Measurements from ENCODE around the gene NBPF15. TPM values are rescaled to one million over a fixed set of nuclear protein-coding genes. Genes with fewer than 3 reads are reported as not detected.
"Not testable (repeated sequence)": the region's sequence is repeated elsewhere in the genome, so short reads cannot be mapped to it uniquely, and the experiment has no call there.

Gene NBPF15, protein sequence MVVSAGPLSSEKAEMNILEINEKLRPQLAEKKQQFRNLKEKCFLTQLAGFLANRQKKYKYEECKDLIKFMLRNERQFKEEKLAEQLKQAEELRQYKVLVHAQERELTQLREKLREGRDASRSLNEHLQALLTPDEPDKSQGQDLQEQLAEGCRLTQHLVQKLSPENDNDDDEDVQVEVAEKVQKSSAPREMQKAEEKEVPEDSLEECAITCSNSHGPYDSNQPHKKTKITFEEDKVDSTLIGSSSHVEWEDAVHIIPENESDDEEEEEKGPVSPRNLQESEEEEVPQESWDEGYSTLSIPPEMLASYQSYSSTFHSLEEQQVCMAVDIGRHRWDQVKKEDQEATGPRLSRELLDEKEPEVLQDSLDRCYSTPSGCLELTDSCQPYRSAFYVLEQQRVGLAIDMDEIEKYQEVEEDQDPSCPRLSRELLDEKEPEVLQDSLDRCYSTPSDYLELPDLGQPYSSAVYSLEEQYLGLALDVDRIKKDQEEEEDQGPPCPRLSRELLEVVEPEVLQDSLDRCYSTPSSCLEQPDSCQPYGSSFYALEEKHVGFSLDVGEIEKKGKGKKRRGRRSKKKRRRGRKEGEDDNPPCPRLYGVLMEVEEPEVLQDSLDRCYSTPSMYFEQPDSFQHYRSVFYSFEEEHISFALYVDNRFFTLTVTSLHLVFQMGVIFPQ
- total RNA-seq (10 to 100 TPM; 23.2 to 24.5 TPM), polyA plus RNA-seq (20.3 TPM)

DNA sequence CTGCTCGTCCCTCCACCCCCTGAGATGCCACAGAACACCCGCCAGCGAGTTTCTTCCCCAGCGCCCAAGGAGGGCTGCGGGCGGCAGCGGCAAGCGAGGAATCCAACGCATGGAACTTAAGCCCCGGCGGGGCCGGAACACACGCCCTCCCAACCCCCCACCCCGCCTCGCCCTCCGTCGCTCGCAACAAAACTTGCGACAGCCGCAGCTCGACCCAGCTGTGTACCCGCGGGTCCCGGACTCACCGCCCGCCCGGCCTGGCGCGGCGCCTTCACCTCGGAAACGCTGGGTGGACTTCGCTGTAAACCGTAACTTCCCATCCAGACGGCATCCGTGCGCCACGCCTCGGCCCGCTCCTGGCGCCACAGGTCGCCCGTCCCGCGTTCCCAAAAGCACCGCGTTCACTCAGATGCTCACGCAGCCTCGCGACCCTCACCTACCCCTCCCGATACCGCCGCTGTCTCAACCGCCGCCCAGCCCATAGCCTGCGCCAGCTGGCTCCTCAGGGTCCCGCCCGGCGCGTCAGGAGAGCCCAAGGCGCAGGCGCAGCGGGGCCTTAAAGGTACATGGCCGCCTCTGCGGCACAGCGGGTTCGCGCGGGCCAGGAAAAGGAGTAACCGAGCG lies at the start of gene NBPF15:
Gene NBPF15 (minus strand): TSS at position 534 of the 624 bp plus-strand sequence. CDS start 21,666 bp downstream, outside the sequence.
- H3K27ac ChIP-seq (ENCODE audit: low read depth, low read length); CTCF ChIA-PET; POLR2A ChIA-PET; H3K27me3 Mint-ChIP-seq; H3K36me3 ChIP-seq (ENCODE audit: insufficient read depth, low read length); H3K9me3 Mint-ChIP-seq; H3K4me1 Mint-ChIP-seq; H3K36me3 Mint-ChIP-seq; H3K9me3 ChIP-seq (ENCODE audit: low read length); H3K4me1 ChIP-seq (ENCODE audit: insufficient read depth, low read length); H3K27me3 ChIP-seq (ENCODE audit: insufficient read depth, low read length, poor library complexity, severe bottlenecking): not testable (repeated sequence)
- DNase-seq = peak; percentile 53 to 81 (median 67)
- Mint-ChIP-seq H3K27ac (peak within 1 kb of the TSS; percentile 43 to 94 (median 91)), H3K4me3 (peak within 1 kb of the TSS; percentile 95 to 99 (median 97))
- H3K4me3 ChIP-seq (ENCODE audit: low read length) = peak within 1 kb of the TSS; percentile 28

DNA sequence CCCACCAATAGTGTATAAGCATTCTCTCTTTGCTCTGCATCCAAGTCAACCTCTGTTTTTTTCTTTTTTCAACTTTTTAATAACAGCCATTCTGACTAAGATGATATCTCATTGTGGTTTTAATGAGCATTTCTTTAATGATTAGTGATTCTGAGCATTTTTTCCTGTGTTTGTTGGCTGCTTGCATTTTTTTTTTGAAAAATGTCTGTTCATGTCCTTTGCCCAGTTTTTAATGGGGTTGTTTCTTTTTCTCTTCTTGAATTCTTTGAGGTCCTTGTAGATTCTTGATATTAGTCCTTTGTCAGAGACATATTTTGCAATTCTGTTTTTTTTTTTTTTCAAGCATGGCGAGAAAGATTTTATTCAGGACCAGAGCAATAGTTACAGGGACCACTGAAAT lies 35.0 kb upstream of the NBPF15 start:
- H3K4me3 Mint-ChIP-seq; H3K27me3 ChIP-seq (ENCODE audit: insufficient read depth, low read length, poor library complexity, severe bottlenecking); H3K36me3 ChIP-seq (ENCODE audit: insufficient read depth, low read length); CTCF ChIA-PET; H3K4me1 ChIP-seq (ENCODE audit: insufficient read depth, low read length); POLR2A ChIA-PET; H3K27ac Mint-ChIP-seq; H3K9me3 Mint-ChIP-seq; H3K9me3 ChIP-seq (ENCODE audit: low read length); H3K4me1 Mint-ChIP-seq; H3K4me3 ChIP-seq (ENCODE audit: low read length); H3K36me3 Mint-ChIP-seq; DNase-seq; H3K27me3 Mint-ChIP-seq; H3K27ac ChIP-seq (ENCODE audit: low read depth, low read length): not testable (repeated sequence)

DNA sequence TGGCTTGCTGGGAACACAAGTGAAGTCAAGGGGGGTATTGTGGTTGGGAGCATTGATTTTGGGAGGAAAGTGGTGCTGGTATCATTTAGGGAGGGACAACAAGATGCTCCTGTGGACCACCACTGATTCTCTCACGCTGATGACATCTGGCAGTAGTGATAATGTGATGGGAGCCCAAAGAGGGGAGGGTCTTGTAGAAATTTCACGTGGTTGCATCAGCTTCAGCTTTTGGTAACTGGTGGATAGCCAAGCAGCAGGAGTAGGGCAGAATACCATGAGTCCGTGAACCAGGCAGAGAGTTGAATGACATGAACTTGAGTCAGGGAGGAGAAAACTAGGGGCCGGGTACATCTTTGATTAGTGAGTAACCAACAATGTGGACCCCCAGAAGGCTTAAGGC lies 32.7 kb upstream of the NBPF15 start:
- not testable (repeated sequence) for H3K9me3 ChIP-seq (ENCODE audit: low read length); H3K36me3 Mint-ChIP-seq

DNA sequence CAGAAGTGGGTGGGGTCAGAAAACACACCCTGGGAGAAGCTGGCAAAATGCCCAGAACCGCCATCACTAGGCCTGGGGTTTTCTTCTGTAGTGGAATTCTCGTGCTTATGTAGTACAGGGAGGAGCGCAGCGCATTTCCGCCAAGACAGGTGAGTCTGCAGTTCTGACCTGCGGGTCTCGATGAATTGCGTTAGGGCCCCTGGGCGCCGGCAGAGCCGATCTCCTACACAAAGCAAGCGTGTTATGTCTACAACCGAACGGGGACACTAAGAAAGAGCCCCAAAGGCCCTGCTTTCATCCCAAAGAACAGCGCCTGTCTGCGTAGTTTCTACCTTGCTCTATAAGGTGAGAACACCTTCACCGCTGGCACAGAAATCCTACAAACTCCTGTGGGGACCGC lies 28.9 kb upstream of the NBPF15 start:
- H3K27ac Mint-ChIP-seq; H3K27me3 Mint-ChIP-seq; H3K9me3 ChIP-seq (ENCODE audit: low read length); POLR2A ChIA-PET; CTCF ChIA-PET; H3K36me3 Mint-ChIP-seq; H3K27me3 ChIP-seq (ENCODE audit: insufficient read depth, low read length, poor library complexity, severe bottlenecking); H3K4me1 Mint-ChIP-seq; H3K4me3 ChIP-seq (ENCODE audit: low read length); H3K9me3 Mint-ChIP-seq; H3K4me1 ChIP-seq (ENCODE audit: insufficient read depth, low read length); H3K27ac ChIP-seq (ENCODE audit: low read depth, low read length); H3K36me3 ChIP-seq (ENCODE audit: insufficient read depth, low read length): not testable (repeated sequence)
- peak overlapping the region in 6 of 7 donors; percentile 44 to 69 (median 52) for H3K4me3 Mint-ChIP-seq
- DNase-seq = peak in 4 of 5 donors; percentile 1 to 46 (median 6)

More for the DNA sequence above, 32.7 kb upstream of the NBPF15 start:
- DNase-seq; H3K27ac Mint-ChIP-seq; H3K4me1 Mint-ChIP-seq; H3K9me3 Mint-ChIP-seq; H3K36me3 ChIP-seq (ENCODE audit: insufficient read depth, low read length); H3K4me1 ChIP-seq (ENCODE audit: insufficient read depth, low read length); H3K27me3 ChIP-seq (ENCODE audit: insufficient read depth, low read length, poor library complexity, severe bottlenecking); POLR2A ChIA-PET; H3K27ac ChIP-seq (ENCODE audit: low read depth, low read length); H3K4me3 ChIP-seq (ENCODE audit: low read length); CTCF ChIA-PET; H3K4me3 Mint-ChIP-seq; H3K27me3 Mint-ChIP-seq: not testable (repeated sequence)

DNA sequence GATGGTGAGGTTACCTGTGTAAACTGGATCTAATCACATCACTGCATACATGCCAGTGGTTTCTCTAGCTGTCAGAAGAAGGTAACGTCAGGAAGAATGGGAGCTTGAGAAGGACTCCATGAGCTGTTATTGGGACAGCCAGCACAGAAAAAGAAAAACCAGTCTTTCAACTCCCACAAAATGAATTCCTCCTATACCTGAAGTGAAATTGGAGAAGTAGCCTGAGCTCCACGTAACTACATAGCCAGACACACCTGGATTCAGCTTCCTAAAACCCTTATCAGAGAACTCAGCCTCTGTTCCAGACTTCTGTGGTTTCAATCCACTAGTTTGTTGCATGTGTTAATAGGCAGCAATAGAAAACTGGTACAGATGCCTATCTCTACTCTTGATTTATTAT lies 25.5 kb upstream of the NBPF15 start:
- H3K36me3 Mint-ChIP-seq; DNase-seq; H3K27me3 Mint-ChIP-seq; POLR2A ChIA-PET; H3K27ac ChIP-seq (ENCODE audit: low read depth, low read length); H3K27ac Mint-ChIP-seq; H3K36me3 ChIP-seq (ENCODE audit: insufficient read depth, low read length); H3K9me3 ChIP-seq (ENCODE audit: low read length); H3K4me1 ChIP-seq (ENCODE audit: insufficient read depth, low read length); H3K4me3 Mint-ChIP-seq; H3K4me3 ChIP-seq (ENCODE audit: low read length); CTCF ChIA-PET; H3K4me1 Mint-ChIP-seq; H3K9me3 Mint-ChIP-seq; H3K27me3 ChIP-seq (ENCODE audit: insufficient read depth, low read length, poor library complexity, severe bottlenecking): not testable (repeated sequence)

DNA sequence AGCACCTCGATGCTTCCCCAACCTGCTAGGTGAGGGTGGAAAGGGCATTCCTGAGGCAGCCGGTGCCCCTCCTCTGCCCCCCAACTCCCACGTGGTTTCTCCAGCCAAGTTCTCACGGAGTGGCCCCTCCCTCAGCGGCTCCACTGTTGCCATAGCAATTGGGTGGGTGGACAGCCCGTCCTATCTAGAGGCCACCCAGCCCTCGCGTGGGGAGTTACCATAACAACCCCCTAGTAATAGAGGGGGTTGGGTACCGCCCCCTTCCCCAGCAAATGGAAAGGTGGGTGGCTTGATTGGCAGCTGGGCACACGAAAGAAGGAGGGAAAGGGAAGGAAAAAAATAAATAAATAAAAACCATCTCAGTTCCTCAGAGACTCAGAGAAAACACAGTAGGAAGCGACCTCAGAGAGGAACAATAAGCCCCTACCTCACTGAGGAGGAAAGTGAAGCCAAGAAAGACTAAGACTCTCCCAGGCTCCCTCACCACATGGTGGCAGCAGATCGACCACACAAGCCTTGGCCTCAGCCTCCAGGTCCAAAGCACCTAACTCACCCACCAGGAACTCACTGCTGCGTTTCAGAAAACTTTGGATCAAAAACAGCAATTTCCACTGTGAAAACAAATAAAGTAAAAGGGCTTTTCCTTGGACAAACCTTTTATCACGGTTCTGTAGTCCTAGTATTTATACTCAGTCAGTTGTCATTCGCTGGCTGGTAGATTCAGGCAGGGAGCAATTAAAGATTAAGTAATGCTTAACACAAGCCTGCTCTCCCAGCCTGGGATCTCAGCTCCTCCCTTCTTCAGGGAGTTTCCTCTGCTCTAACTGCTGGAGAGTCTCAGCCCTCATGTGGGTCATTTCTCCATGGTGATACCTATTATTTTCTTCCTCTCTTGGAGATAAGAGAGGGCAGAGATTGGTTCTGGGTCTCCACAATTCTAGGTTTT lies 23.9 kb upstream of the NBPF15 start:
- H3K27me3 Mint-ChIP-seq; H3K36me3 Mint-ChIP-seq; H3K4me1 Mint-ChIP-seq; H3K9me3 ChIP-seq (ENCODE audit: low read length); POLR2A ChIA-PET; H3K36me3 ChIP-seq (ENCODE audit: insufficient read depth, low read length); H3K4me3 Mint-ChIP-seq; H3K27ac Mint-ChIP-seq; H3K4me1 ChIP-seq (ENCODE audit: insufficient read depth, low read length); H3K27me3 ChIP-seq (ENCODE audit: insufficient read depth, low read length, poor library complexity, severe bottlenecking); H3K9me3 Mint-ChIP-seq; H3K4me3 ChIP-seq (ENCODE audit: low read length); H3K27ac ChIP-seq (ENCODE audit: low read depth, low read length); CTCF ChIA-PET; DNase-seq: not testable (repeated sequence)

DNA sequence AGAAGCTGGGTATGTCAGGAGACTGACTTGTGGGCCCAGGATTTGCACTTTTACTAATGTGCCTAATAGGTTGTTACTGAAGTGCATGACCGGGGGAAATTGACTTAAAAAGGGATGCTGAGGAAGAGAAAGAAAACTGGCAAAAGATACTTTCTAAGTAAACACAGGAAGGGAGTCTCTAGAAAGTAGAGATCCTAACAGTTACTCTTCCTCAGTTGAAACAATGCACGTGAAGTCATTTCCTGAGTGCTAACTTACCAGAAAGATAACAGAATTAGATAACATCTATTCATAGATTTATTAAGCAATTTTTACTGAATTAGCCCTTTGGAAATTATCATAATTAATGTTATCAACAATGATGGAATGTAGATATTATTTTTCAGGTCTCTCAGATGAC lies 12.4 kb upstream of the NBPF15 start:
- H3K36me3 ChIP-seq (ENCODE audit: insufficient read depth, low read length); H3K4me1 Mint-ChIP-seq; DNase-seq; H3K4me1 ChIP-seq (ENCODE audit: insufficient read depth, low read length); H3K4me3 ChIP-seq (ENCODE audit: low read length); H3K27ac ChIP-seq (ENCODE audit: low read depth, low read length); H3K27ac Mint-ChIP-seq; H3K9me3 ChIP-seq (ENCODE audit: low read length); H3K4me3 Mint-ChIP-seq; H3K9me3 Mint-ChIP-seq; POLR2A ChIA-PET; H3K27me3 ChIP-seq (ENCODE audit: insufficient read depth, low read length, poor library complexity, severe bottlenecking); CTCF ChIA-PET; H3K27me3 Mint-ChIP-seq; H3K36me3 Mint-ChIP-seq: not testable (repeated sequence)

DNA sequence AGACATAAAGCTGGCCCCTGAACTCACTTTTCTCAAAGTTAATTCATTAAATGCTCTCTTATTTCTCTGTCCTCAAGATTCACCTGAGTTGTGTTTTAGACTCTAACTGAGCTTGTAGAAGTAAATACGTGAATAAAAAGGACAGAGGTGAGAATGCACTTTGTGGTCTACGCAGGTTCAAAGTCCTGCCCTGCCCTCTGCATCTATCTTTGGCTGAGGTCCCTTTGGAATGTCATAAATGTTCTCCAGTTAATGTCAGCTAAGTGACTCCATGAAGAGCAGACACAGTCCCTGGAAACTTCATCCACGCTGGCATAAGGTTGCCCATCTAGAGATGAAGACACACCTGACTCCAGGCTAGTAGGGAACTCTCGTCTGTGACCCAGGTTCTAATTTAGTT lies 10.0 kb upstream of the NBPF15 start:
- H3K27me3 ChIP-seq (ENCODE audit: insufficient read depth, low read length, poor library complexity, severe bottlenecking); H3K4me3 Mint-ChIP-seq; H3K36me3 Mint-ChIP-seq; H3K4me3 ChIP-seq (ENCODE audit: low read length); H3K4me1 ChIP-seq (ENCODE audit: insufficient read depth, low read length); H3K4me1 Mint-ChIP-seq; CTCF ChIA-PET; H3K27me3 Mint-ChIP-seq; H3K27ac Mint-ChIP-seq; H3K36me3 ChIP-seq (ENCODE audit: insufficient read depth, low read length); DNase-seq; H3K9me3 ChIP-seq (ENCODE audit: low read length); H3K9me3 Mint-ChIP-seq; H3K27ac ChIP-seq (ENCODE audit: low read depth, low read length); POLR2A ChIA-PET: not testable (repeated sequence)

All from CD8-positive, alpha-beta memory T cell (primary cell).